G401 (cell line): Measurements from ENCODE around the gene C3orf52. TPM values are rescaled to one million over a fixed set of nuclear protein-coding genes. Genes with fewer than 3 reads are reported as not detected.

Experiments used
- DNase-seq: peaks from one replicate; pipeline ENCODE4 v3.0.0-alpha.2; 2015; ENCODE audit warnings: low spot score
- in situ Hi-C: cut with HindIII; loops from 2 replicates; pipeline ENCODE4 v1.10.0; 2016; ENCODE audit warnings: low sequenced_read_pairs, mixed read lengths
- total RNA-seq: library from RNA; depleted of rRNA; stranded (reverse); fragments of >200 nt; shearing (Covaris generic); gene quantifications from 2 replicates; pipeline ENCODE4 v1.2.3, GENCODE V29; 2014

Gene C3orf52
- total RNA-seq, 1 experiment from 2014 or later: not detected

GRCh38 chr3:112115806-112116383 lies 29.7 kb downstream of the C3orf52 start:
- in situ Hi-C loops: no loop called here
- DNase-seq: no peak

- DNase-seq: no peak
- in situ Hi-C loops: no loop called here
These were observed 30.6 kb downstream of the C3orf52 start for GRCh38 chr3:112116748-112117186.

GRCh38 chr3:112117415-112117814 lies 31.2 kb downstream of the C3orf52 start:
- in situ Hi-C loops: no loop called here
- no peak for DNase-seq

DNA sequence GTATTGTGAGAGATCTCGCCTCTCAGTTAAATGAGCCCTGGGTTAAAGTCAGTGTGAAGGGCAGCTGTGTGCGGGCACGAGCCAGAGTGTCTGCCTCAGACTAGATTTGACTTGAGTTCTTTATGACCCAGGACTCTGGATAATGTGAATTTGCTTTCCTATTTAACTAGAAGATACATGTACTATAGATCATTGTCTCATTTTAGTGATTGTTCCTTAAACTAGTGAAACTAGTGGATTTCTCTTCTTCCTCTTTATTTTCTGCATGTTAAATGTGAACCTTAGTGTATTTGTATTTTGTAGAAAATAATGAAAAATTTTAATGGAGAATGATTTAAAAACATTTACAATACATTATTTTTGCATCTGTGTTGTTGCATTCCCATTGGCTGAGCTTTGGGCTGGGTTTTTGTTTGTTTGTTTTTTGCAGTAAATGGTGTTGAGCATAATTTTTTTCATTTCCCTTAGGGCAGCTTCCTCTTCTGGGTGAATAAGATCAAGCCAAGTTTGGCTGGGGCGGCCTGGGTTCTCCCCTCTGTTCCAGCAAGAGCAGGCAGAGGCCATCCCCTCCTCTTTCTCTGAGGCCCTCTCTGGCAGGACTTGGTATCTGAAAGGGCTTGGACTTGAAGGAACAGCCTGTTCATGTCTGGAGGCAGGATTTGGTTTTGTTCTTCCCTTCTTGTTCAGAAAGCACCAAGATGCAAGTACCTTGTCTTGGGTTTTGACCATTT lies 31.8 kb downstream of the C3orf52 start:
- in situ Hi-C loops: no loop called here

DNA sequence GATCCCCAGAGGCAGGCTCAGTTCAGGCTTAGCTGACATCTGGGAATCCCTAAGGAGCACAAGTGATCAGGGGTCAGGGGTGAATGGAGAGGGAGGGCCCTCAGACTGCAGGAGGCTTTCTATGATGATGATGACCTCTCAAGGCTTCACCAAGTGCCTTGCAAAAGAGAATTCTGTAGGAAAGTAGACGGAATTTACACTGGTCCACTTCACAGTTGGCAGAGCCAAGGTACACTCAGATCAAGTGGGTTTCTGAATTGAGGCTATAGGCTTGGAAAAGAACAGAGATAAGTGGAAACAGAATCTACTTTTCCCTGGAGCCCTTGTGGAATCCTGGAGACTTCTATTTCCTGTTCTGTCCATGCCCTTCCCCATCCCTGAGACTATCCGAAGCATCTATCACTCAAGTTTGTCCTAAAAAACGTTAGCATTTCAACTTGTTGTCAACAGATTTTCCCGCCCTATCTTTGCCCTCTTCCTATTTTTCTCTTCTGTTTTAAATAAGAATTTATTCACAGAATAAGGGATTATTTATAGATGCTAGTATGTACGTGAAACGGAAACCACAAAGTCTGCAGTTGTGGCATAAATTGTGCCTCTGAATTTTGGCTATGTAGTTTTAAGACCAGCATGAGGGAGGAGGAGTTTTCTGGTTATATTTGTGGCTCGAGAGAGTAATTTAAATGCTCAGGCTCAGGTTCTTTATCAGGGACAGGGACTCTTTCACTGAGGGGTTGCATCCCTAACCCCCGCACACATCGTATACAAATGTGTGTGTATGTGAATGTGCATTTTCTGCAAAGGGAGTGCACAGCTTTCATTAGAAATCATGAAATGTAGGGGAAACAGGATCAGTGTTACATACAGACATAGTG lies 34.0 kb downstream of the C3orf52 start:
- no peak for DNase-seq
- in situ Hi-C loops: no loop called here

More for the DNA sequence above, 31.8 kb downstream of the C3orf52 start:
- DNase-seq: no peak

DNA sequence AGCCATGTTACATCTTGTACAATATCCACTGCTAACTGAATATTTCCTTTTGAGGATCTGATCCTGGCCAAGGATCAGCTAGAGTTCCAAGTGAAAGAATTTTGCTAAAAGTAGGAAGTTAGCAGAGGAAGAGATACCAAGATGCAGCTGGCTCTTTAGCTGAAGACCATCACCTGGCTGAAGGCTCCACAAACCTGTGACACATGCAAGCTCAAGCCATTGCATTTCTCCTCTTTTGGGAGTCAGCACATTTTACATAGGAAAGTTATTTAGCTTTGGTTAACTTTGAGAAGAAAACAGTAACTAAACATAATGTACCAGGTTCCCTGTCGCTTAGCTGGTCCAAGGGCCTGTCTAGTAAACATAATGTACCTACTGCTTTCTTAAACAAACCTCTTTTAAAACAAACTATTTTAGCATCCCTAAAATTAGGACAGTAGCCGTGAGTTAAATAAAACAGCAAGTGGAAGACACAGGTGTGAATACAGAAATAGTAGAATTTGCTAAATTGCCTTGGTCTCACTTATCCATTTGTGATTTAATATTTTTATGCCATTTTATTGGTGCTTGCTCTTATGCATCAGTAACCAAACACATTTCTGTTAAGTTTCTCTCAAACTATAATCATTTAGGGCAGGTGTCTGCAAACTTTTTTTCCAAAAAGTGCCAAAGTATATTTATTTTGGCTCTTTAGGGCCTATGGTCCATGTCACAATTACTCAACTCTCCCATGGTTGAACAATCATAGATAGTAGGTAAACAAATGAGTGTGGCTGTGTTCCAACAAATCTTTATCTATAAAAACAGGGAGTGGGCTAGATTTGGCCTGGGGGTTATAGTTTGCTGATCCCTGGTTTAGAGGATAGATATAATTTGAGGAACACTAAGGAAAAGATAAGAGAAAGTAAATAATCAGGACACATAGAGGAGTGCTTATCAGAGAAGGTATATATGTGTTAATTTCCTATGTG lies 35.7 kb downstream of the C3orf52 start:
- in situ Hi-C loops: no loop called here
- no peak for DNase-seq

DNA sequence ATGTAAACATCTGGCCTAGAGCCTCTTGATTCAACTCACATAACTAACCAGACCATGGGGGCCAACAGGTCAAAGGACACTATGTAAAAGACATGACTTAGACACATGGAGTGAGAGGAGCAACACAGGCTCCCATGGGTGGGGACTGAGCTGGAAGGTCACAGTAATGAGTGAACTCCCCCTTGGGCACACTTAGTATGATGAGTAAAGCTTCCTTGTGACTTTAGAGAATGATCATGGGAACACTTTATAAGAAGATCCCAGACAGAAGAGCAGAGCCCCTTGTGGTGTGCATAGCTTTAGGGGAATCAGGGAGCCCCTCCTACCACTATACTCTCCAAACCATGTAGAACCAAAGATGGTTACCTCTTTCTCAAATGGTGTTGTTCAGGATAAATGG lies 36.7 kb downstream of the C3orf52 start:
- in situ Hi-C loops: no loop called here
- no peak for DNase-seq

DNA sequence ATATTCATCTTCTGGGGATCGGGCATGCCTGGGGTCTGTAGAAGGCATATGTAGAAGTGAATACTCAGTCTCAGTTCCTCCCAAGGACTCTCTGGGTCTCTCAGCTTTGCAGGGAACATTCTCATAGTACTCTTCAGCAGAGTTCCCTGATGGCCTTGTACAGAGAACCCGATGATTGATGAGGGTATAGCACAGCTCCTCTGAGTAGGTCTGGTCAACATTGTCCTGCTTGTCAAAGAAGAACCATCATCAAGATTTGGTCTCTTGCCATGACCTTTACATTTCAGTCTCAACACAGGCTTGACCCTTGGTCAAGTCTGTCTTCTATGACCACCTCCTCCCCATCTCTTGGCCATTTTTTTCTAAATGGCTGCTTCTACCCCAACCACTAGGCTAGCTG lies 37.4 kb downstream of the C3orf52 start:
- in situ Hi-C loops: no loop called here
- DNase-seq: no peak

- in situ Hi-C loops: no loop called here
- no peak for DNase-seq
These were observed 38.9 kb downstream of the C3orf52 start for GRCh38 chr3:112124907-112125607.

DNA sequence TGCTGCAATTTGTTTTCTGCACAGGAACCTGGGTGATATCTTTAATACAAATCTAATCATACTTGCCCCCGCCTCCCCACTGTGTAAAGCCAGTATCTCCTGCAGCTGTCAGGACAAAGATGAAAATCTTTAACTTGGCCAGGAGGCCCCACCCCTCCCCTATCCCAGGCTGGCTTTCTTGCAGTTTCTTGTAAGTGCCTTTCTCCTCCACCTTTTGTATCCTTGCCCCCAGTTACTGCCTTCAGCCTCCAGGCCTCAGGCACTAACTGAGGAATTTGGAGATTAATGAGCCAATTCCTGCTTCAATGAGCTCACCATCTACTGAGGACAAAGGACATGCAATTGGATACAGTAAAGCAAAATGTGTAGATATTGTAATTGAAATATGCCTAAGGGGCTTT lies 40.3 kb downstream of the C3orf52 start:
- in situ Hi-C loops: no loop called here
- DNase-seq: no peak

GRCh38 chr3:112127522-112128494 lies 41.6 kb downstream of the C3orf52 start:
- DNase-seq: no peak

DNA sequence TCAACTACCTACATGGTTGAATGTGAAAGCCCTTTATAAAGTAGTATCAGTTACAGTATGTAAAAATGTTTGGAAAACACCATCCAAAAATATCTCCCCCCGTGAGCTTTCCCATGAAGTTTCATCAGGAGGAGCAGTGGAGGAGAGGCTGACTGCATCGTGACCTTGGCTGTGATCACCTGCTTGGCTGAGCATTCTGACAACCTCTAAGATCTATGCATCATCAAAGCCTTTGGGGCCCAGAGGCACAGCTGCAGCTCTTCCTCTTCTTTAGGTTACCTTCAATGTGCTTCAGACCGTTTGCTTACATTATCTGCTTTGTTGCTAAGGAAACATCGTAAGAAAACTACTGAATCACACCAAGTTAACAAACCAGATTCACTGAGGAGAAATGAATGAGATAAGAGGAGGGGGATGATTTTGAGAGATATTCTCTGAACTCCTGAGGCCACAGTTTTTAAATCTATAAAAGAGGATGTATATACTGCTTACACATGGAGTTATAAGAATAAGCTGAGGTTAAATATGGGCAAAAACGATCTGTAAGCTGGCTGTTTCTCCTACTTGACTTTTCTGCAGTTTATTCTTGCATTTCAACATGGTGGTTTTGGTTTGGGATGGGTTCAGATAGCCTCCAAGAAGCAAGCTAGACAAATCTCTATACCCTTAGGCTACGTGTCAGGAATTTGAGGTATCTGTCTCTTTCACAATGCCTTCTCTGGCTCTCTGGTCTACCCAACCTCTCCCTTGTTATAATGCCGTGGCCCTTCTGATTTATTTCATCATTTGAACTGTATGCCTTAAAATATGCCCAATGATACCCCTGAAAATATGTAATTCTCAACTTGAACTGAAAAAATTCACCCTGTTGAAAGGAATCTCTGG lies 42.9 kb downstream of the C3orf52 start:
- no peak for DNase-seq
- in situ Hi-C loops: no loop called here

More at GRCh38 chr3:112127522-112128494, 41.6 kb downstream of the C3orf52 start:
- in situ Hi-C loops: no loop called here

DNA sequence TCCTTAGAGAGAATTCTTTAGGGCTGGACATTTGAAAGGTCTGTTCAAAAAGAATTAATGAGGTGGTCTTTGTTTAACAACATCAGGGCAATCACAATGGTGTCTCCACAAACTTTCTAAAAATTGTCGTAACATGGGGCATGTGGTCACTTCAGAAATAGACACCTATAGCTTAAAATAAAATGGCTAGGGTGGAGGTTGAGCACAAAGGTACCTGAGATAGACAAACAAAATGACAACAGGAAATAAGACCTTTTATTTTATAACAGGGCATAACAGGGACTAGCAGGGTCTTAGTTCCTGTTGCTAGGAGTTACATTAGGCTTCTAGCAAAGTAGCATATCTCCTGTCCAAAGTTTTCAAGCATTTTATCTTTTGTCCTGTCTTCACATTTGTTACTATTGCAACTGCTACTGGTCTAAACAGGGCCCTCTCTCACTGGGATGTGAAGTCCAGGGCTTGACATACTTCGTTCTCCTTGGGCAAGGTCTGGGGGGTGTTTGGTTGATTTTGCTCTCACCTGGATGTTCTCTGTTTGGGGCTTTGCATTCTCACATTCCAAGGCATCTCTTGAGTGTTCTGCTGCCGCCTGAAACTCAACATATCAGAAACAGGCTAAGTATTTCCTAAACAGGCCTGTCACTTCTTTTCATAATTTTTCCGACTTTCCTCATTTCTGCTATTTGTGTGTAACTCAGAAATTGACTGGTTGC lies 43.9 kb downstream of the C3orf52 start:
- DNase-seq: no peak
- in situ Hi-C loops: no loop called here

- DNase-seq: no peak
- in situ Hi-C loops: no loop called here
These were observed 44.4 kb downstream of the C3orf52 start for GRCh38 chr3:112130638-112130993.

DNA sequence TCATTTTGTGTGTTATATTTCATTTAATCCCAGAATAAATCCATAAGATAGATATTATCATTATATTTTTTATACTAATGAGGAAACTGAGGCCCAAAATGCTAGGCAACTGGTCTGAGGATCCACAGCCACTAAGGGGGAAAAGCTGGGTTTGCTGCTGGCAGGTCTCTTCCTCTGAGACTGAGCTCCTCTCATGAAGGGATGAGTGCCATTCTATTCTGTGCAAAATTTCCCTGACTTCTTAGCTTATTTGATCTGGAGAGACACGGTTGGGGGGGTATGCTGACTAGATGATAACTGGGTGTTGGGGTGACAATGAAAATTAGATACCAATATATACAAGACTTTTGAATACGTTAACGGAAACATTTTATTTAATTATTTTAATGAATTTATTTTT lies 44.9 kb downstream of the C3orf52 start:
- in situ Hi-C loops: no loop called here
- no peak for DNase-seq

- DNase-seq: no peak
- in situ Hi-C loops: no loop called here
These were observed 45.9 kb downstream of the C3orf52 start for GRCh38 chr3:112132088-112132487.
